GM19035 (cell line): Measurements from ENCODE around the gene MBTD1.

Source experiments
- ATAC-seq: cut with Tn5 transposase; IDR thresholded peaks from one replicate; pipeline ENCODE4 v1.9.1; 2021; ENCODE audit not compliant: unreplicated experiment

Gene MBTD1

GRCh38 chr17:51152766-51153209, 107.1 kb downstream of the MBTD1 start:
- ATAC-seq, result no peak

GRCh38 chr17:51150932-51151331, 108.9 kb downstream of the MBTD1 start:
- ATAC-seq, result no peak

GRCh38 chr17:51149163-51149562, 110.7 kb downstream of the MBTD1 start:
- no peak for ATAC-seq

- no peak for ATAC-seq
These were observed 112.2 kb downstream of the MBTD1 start for GRCh38 chr17:51147650-51148049.

- no peak for ATAC-seq
These were observed 115.4 kb downstream of the MBTD1 start for GRCh38 chr17:51144266-51145022.

- ATAC-seq, result no peak
These were observed 117.3 kb downstream of the MBTD1 start for GRCh38 chr17:51142597-51142996.

- ATAC-seq, result no peak
These were observed 123.9 kb downstream of the MBTD1 start for GRCh38 chr17:51135956-51136355.

GRCh38 chr17:51133365-51133764, 126.5 kb downstream of the MBTD1 start:
- no peak for ATAC-seq

- no peak for ATAC-seq
These were observed 126.9 kb downstream of the MBTD1 start for GRCh38 chr17:51132964-51133319.

GRCh38 chr17:51128076-51128475, 131.8 kb downstream of the MBTD1 start:
- no peak for ATAC-seq
